Activated CD4-positive, alpha-beta T cell treated with anti-CD3 and anti-CD28 coated beads, Interleukin-2, amount 10 ng/mL, durations not matched to agents 7 days and 5 days (primary cell): ENCODE data around the gene KIF3A. TPM values are rescaled to one million over a fixed set of nuclear protein-coding genes. Genes with fewer than 3 reads are reported as not detected.

Experiments
- CTCF ChIA-PET: fragments of 350-600 bp; sonication (Branson Sonifier 250); formaldehyde crosslinking; loops from one replicate; lab custom pipeline; 2021; ENCODE audit warnings: antibody characterized with exemption; lab: Charles Lee
- POLR2A ChIA-PET: fragments of 350-600 bp; sonication (Branson Sonifier 250); formaldehyde crosslinking; loops from one replicate; lab custom pipeline; 2021; ENCODE audit warnings: antibody characterized with exemption; lab: Charles Lee
- DNase-seq: peaks from one replicate; pipeline ENCODE4 v3.0.0-alpha.2; 2020
- H3K27ac Mint-ChIP-seq: one replicate; pipeline ENCODE4 v1.8.0; 2021; ENCODE audit warnings: mild to moderate bottlenecking, moderate library complexity, mixed read lengths
- H3K27me3 Mint-ChIP-seq: one replicate; pipeline ENCODE4 v1.8.0; 2021; ENCODE audit warnings: mixed read lengths
- H3K36me3 Mint-ChIP-seq: one replicate; pipeline ENCODE4 v1.8.0; 2021; ENCODE audit warnings: low read depth, mixed read lengths
- H3K4me1 Mint-ChIP-seq: one replicate; pipeline ENCODE4 v1.8.0; 2021; ENCODE audit warnings: mixed read lengths
- H3K4me3 Mint-ChIP-seq: one replicate; pipeline ENCODE4 v1.8.0; 2021; ENCODE audit warnings: mild to moderate bottlenecking, moderate library complexity, mixed read lengths
- H3K9me3 Mint-ChIP-seq: one replicate; pipeline ENCODE4 v1.8.0; 2021; ENCODE audit warnings: mixed read lengths
- total RNA-seq, 2 experiments: library from RNA; stranded (reverse); gene quantifications; one replicate each; pipeline ENCODE4 v1.2.3, GENCODE V29; 2021

The KIF3A gene
- total RNA-seq, 2 experiments from 2014 or later, result 7.5 TPM

GRCh38 chr5:132667761-132668705 is 69.3 kb downstream of the KIF3A start:
- no peak overlapping the region for H3K27ac Mint-ChIP-seq
- POLR2A ChIA-PET, result no interaction called here
- H3K36me3 Mint-ChIP-seq, result no peaks in the 10 kb centered on the region
- H3K4me1 Mint-ChIP-seq, result peaks cover 19% of the 10 kb centered on the region
- CTCF ChIA-PET, result no interaction called here
- no peaks in the 10 kb centered on the region for H3K9me3 Mint-ChIP-seq
- no peaks in the 10 kb centered on the region for H3K27me3 Mint-ChIP-seq
- no peak overlapping the region for H3K4me3 Mint-ChIP-seq
- DNase-seq, result no peak

- DNase-seq, result no peak
- Mint-ChIP-seq H3K9me3 (no peaks in the 10 kb centered on the region), H3K27me3 (no peaks in the 10 kb centered on the region), H3K4me1 (peaks cover 24% of the 10 kb centered on the region), H3K36me3 (no peaks in the 10 kb centered on the region), H3K27ac (no peak overlapping the region), H3K4me3 (no peak overlapping the region)
- CTCF ChIA-PET, result interaction anchor here (0.9 kb wide), 1 partner anchor 9 kb away, joined by 8 read pairs; no protein-coding TSS in a partner anchor
- POLR2A ChIA-PET, result no interaction called here
Measured at GRCh38 chr5:132667309-132667708, 70.0 kb downstream of the KIF3A start.

GRCh38 chr5:132666310-132667123 is 70.8 kb downstream of the KIF3A start:
- ChIA-PET CTCF (interaction anchor here (0.5 to 0.9 kb wide), 2 partner anchors 8 to 10 kb away, joined by 3 to 8 read pairs; no protein-coding TSS in a partner anchor), POLR2A (no interaction called here)

GRCh38 chr5:132665574-132666080 is 71.7 kb downstream of the KIF3A start:
- ChIA-PET POLR2A (no interaction called here), CTCF (interaction anchor here (0.8 to 1.1 kb wide), 2 partner anchors 10 to 82 kb away, joined by 4 to 6 read pairs; partner anchors contain the start of gene CCNI2)
- Mint-ChIP-seq H3K4me3 (no peak overlapping the region), H3K9me3 (no peaks in the 10 kb centered on the region), H3K27ac (no peak overlapping the region), H3K27me3 (no peaks in the 10 kb centered on the region), H3K4me1 (peaks cover 24% of the 10 kb centered on the region), H3K36me3 (no peaks in the 10 kb centered on the region)
- DNase-seq, result no peak

More at GRCh38 chr5:132666310-132667123, 70.8 kb downstream of the KIF3A start:
- Mint-ChIP-seq H3K4me3 (no peak overlapping the region), H3K36me3 (no peaks in the 10 kb centered on the region), H3K27ac (no peak overlapping the region), H3K27me3 (no peaks in the 10 kb centered on the region), H3K9me3 (no peaks in the 10 kb centered on the region), H3K4me1 (peaks cover 24% of the 10 kb centered on the region)
- no peak for DNase-seq

- POLR2A ChIA-PET, result interaction anchor here (0.5 to 0.6 kb wide), 2 partner anchors 160 to 295 kb away, joined by 3 to 4 read pairs; partner anchors contain the start of gene SLC22A5
- peaks cover 24% of the 10 kb centered on the region for H3K4me1 Mint-ChIP-seq
- H3K4me3 Mint-ChIP-seq, result no peak overlapping the region
Measured at GRCh38 chr5:132664696-132665209, 72.6 kb downstream of the KIF3A start.

GRCh38 chr5:132663771-132664695 is 73.3 kb downstream of the KIF3A start:
- POLR2A ChIA-PET, result interaction anchor here (0.5 to 0.6 kb wide), 2 partner anchors 161 to 294 kb away, joined by 3 to 4 read pairs; partner anchors contain the start of gene SLC22A5

More at GRCh38 chr5:132664696-132665209, 72.6 kb downstream of the KIF3A start:
- CTCF ChIA-PET, result interaction anchor here (0.8 to 3.0 kb wide), 6 partner anchors 8 to 82 kb away, joined by 3 to 8 read pairs (median 4); partner anchors contain the start of genes CCNI2 and IL4
- Mint-ChIP-seq H3K27ac (no peak overlapping the region), H3K36me3 (no peaks in the 10 kb centered on the region), H3K27me3 (no peaks in the 10 kb centered on the region), H3K9me3 (no peaks in the 10 kb centered on the region)
- no peak for DNase-seq

GRCh38 chr5:132662925-132663770 is 74.2 kb downstream of the KIF3A start:
- CTCF ChIA-PET, result interaction anchor here (0.5 to 3.0 kb wide), 7 partner anchors 15 to 347 kb away, joined by 3 to 8 read pairs (median 3); no protein-coding TSS in a partner anchor
- Mint-ChIP-seq H3K27ac (peak overlapping the region; percentile 60), H3K4me3 (no peak overlapping the region), H3K36me3 (no peaks in the 10 kb centered on the region), H3K27me3 (no peaks in the 10 kb centered on the region), H3K9me3 (no peaks in the 10 kb centered on the region), H3K4me1 (peaks cover 24% of the 10 kb centered on the region)
- POLR2A ChIA-PET, result no interaction called here
- DNase-seq, result no peak

More at GRCh38 chr5:132663771-132664695, 73.3 kb downstream of the KIF3A start:
- Mint-ChIP-seq H3K9me3 (no peaks in the 10 kb centered on the region), H3K36me3 (no peaks in the 10 kb centered on the region), H3K27me3 (no peaks in the 10 kb centered on the region), H3K27ac (peak overlapping the region; percentile 60), H3K4me1 (peaks cover 24% of the 10 kb centered on the region), H3K4me3 (no peak overlapping the region)
- CTCF ChIA-PET, result interaction anchor here (0.8 to 3.0 kb wide), 6 partner anchors 9 to 25 kb away, joined by 3 to 8 read pairs (median 3); partner anchors contain the start of gene IL4
- no peak for DNase-seq

GRCh38 chr5:132662004-132662401 is 75.3 kb downstream of the KIF3A start:
- Mint-ChIP-seq H3K4me3 (no peak overlapping the region), H3K27ac (no peak overlapping the region), H3K4me1 (peaks cover 27% of the 10 kb centered on the region), H3K27me3 (no peaks in the 10 kb centered on the region), H3K36me3 (no peaks in the 10 kb centered on the region), H3K9me3 (no peaks in the 10 kb centered on the region)
- ChIA-PET POLR2A (no interaction called here), CTCF (interaction anchor here (1.1 to 3.0 kb wide), 4 partner anchors 11 to 65 kb away, joined by 4 to 8 read pairs (median 4); partner anchors contain the start of gene IL4)
- no peak for DNase-seq

- DNase-seq, result no peak
- POLR2A ChIA-PET, result no interaction called here
- no peak overlapping the region for H3K27ac Mint-ChIP-seq
- H3K4me1 Mint-ChIP-seq, result peaks cover 28% of the 10 kb centered on the region
- H3K9me3 Mint-ChIP-seq, result no peaks in the 10 kb centered on the region
- H3K4me3 Mint-ChIP-seq, result no peak overlapping the region
- H3K36me3 Mint-ChIP-seq, result no peaks in the 10 kb centered on the region
- peaks cover 6% of the 10 kb centered on the region for H3K27me3 Mint-ChIP-seq
- CTCF ChIA-PET, result interaction anchor here (0.7 to 1.4 kb wide), 3 partner anchors 12 to 23 kb away, joined by 4 to 5 read pairs (median 4); partner anchors contain the start of gene IL4
Measured at GRCh38 chr5:132661231-132662003, 75.9 kb downstream of the KIF3A start.
